HepG2 (cell line): ENCODE measurements around the gene UBE2O. TPM values are rescaled to one million over a fixed set of nuclear protein-coding genes. Genes with fewer than 3 reads are reported as not detected.

Experiments used
- CREB1 ChIP-seq, 2 experiments: fragments of 450-650 bp in 1 of 2; IDR thresholded peaks; 2 replicates each; pipeline ENCODE4 v1.6.1; 2016 to 2017; ENCODE audit warnings: control low read depth in 1 of 2, mild to moderate bottlenecking in 1 of 2, missing compliant biosample characterization in 1 of 2, missing genetic modification characterization in 1 of 2
- HINFP ChIP-seq: sonication (generic); formaldehyde crosslinking; IDR thresholded peaks from 2 replicates; pipeline ENCODE4 v1.4.0; 2020; ENCODE audit warnings: low read depth, mild to moderate bottlenecking, missing genetic modification reagents
- JUND ChIP-seq: sonication (generic); formaldehyde crosslinking; IDR thresholded peaks from 2 replicates; pipeline ENCODE4 v1.8.0; 2022; ENCODE audit warnings: mild to moderate bottlenecking, missing genetic modification reagents
- LCORL ChIP-seq, 2 experiments: fragments of 450-650 bp in 1 of 2; sonication (generic) in 1 of 2; formaldehyde crosslinking in 1 of 2; IDR thresholded peaks; 2 replicates each; pipeline versions ENCODE4 v1.5.0 to v1.6.1; 2017 to 2020; ENCODE audit warnings: antibody characterized with exemption in 1 of 2, missing genetic modification reagents in 1 of 2
- MAFK ChIP-seq, 2 experiments: IDR thresholded peaks in 1 of 2; conservative IDR thresholded peaks in 1 of 2; 2 replicates each; pipeline ENCODE4 v1.6.1; 2011; ENCODE audit warnings: improper control_type of control experiment in 2 of 2, low read length in 2 of 2
- MTA1 ChIP-seq: sonication (generic); formaldehyde crosslinking; IDR thresholded peaks from 2 replicates; pipeline ENCODE4 v1.4.0; 2020; ENCODE audit warnings: missing genetic modification reagents, mild to moderate bottlenecking, borderline replicate concordance
- RAD21 ChIP-seq: fragments of 450-650 bp; formaldehyde crosslinking; IDR thresholded peaks from 2 replicates; pipeline ENCODE4 v1.5.0; 2020; ENCODE audit warnings: mild to moderate bottlenecking
- RFX3 ChIP-seq: IDR thresholded peaks from 2 replicates; pipeline ENCODE4 v1.6.1; 2016; ENCODE audit warnings: missing biosample characterization, missing genetic modification reagents
- ZBTB3 ChIP-seq: sonication (generic); formaldehyde crosslinking; IDR thresholded peaks from 2 replicates; pipeline ENCODE4 v1.4.0; 2020; ENCODE audit warnings: low read depth, mild to moderate bottlenecking, moderate library complexity, missing genetic modification reagents, borderline replicate concordance
- ZKSCAN8 ChIP-seq: IDR thresholded peaks from 2 replicates; pipeline ENCODE4 v1.6.1; 2016; ENCODE audit warnings: borderline replicate concordance, missing genetic modification reagents, missing compliant biosample characterization
- ZNF230 ChIP-seq: sonication (generic); formaldehyde crosslinking; IDR thresholded peaks from 2 replicates; pipeline ENCODE4 v1.4.0; 2020; ENCODE audit warnings: mild to moderate bottlenecking, missing genetic modification reagents
- ZNF253 ChIP-seq: sonication (generic); formaldehyde crosslinking; IDR thresholded peaks from 2 replicates; pipeline ENCODE4 v1.8.0; 2022; ENCODE audit warnings: mild to moderate bottlenecking, missing genetic modification reagents, borderline replicate concordance
- ZNF343 ChIP-seq: sonication (generic); formaldehyde crosslinking; IDR thresholded peaks from 2 replicates; pipeline ENCODE4 v1.4.0; 2020; ENCODE audit warnings: mild to moderate bottlenecking, missing genetic modification reagents
- ZNF451 ChIP-seq: sonication (generic); formaldehyde crosslinking; IDR thresholded peaks from 2 replicates; pipeline ENCODE4 v1.5.0; 2020; ENCODE audit warnings: mild to moderate bottlenecking, missing genetic modification reagents
- ZNF484 ChIP-seq: sonication (generic); formaldehyde crosslinking; IDR thresholded peaks from 2 replicates; pipeline ENCODE4 v1.5.1; 2020; ENCODE audit warnings: mild to moderate bottlenecking, low read depth, missing genetic modification reagents, borderline replicate concordance
- ZNF567 ChIP-seq: sonication (generic); formaldehyde crosslinking; IDR thresholded peaks from 2 replicates; pipeline ENCODE4 v1.8.1; 2023; ENCODE audit warnings: mild to moderate bottlenecking, missing genetic modification reagents, borderline replicate concordance
- ZNF615 ChIP-seq: sonication (generic); formaldehyde crosslinking; IDR thresholded peaks from 2 replicates; pipeline ENCODE4 v1.5.0; 2020; ENCODE audit warnings: mild to moderate bottlenecking, missing genetic modification reagents, borderline replicate concordance
- ZNF780A ChIP-seq: sonication (generic); formaldehyde crosslinking; IDR thresholded peaks from 2 replicates; pipeline ENCODE4 v1.8.0; 2022; ENCODE audit warnings: mild to moderate bottlenecking, missing genetic modification reagents, moderate library complexity
- ZNF816 ChIP-seq: sonication (generic); formaldehyde crosslinking; IDR thresholded peaks from 2 replicates; pipeline ENCODE4 v1.8.0; 2022; ENCODE audit warnings: missing genetic modification reagents, mild to moderate bottlenecking, borderline replicate concordance
- polyA plus RNA-seq, 8 experiments: library from polyadenylated mRNA; depleted of rRNA in 3 of 8; stranded (reverse) in 7 of 8; unstranded in 1 of 8; fragments of >200 nt; fragmentation: Illumina TruSeq in 4 of 8; extraction: Trizol in 4 of 8; gene quantifications; 2 replicates each; pipeline versions ENCODE4 v1.2.1 to v1.2.3, GENCODE V29; 2011 to 2016; ENCODE audit warnings: low read depth in 4 of 8, missing spikeins in 1 of 8, mixed read lengths in 1 of 8; ENCODE audit not compliant: insufficient read depth in 1 of 8
- total RNA-seq, 5 experiments: library from RNA; depleted of rRNA; stranded (reverse); fragments of >200 nt; fragmentation: Illumina TruSeq; extraction: Trizol; gene quantifications; 2 replicates each; pipeline ENCODE4 v1.2.3, GENCODE V29; 2016; ENCODE audit warnings: low read depth in 1 of 5
- TF ChIP-seq, protein P1 (sequence below): sonication (generic); formaldehyde crosslinking; IDR thresholded peaks from 2 replicates; pipeline ENCODE4 v1.9.0; 2021; ENCODE audit warnings: missing genetic modification reagents, borderline replicate concordance
- TF ChIP-seq, protein P2 (sequence below): sonication (generic); formaldehyde crosslinking; IDR thresholded peaks from 2 replicates; pipeline ENCODE4; 2020; ENCODE audit warnings: missing genetic modification reagents, mild to moderate bottlenecking, borderline replicate concordance

UBE2O gene
- total and polyA plus RNA-seq, 2 of the 13 experiments (the other 11 are each of a cell fraction or from before 2014, with no cell fraction given): 21.5 to 23.5 TPM

GRCh38 chr17:76382803-76383545, 70.0 kb downstream of the UBE2O start (continued):
- TF ChIP-seq LCORL (IDR thresholded peaks at IDR 0.05) (no peak), LCORL (CRISPR knock-in tag; IDR thresholded peaks at IDR 0.05) (peak; percentile 75; the same call in 1 of the 2 replicates), ZNF615 (CRISPR knock-in tag) (no peak), ZNF253 (CRISPR knock-in tag) (peak; percentile 67), ZNF343 (CRISPR knock-in tag) (no peak; the same call in 1 of the 2 replicates), ZBTB3 (CRISPR knock-in tag) (no peak), ZNF567 (CRISPR knock-in tag) (no peak), JUND (CRISPR knock-in tag) (peak; percentile 92), RAD21 (CRISPR knock-in tag) (peak; percentile 67), ZNF230 (CRISPR knock-in tag) (no peak), MAFK (conservative IDR thresholded peaks at IDR 0.05 in 1 of 2, IDR thresholded peaks at IDR 0.05 in 1 of 2; ENCODE audit: low read length in 2 of 2) (no peak), RFX3 (CRISPR knock-in tag) (no peak), ZKSCAN8 (peak; percentile 67; the same call in 1 of the 2 replicates), ZNF484 (CRISPR knock-in tag) (no peak), HINFP (CRISPR knock-in tag) (no peak), ZNF780A (CRISPR knock-in tag) (no peak), MTA1 (peak; percentile 55; the same call in 1 of the 2 replicates), ZNF451 (CRISPR knock-in tag) (no peak; the same call in 1 of the 2 replicates), CREB1 (IDR thresholded peaks at IDR 0.05) (peak; percentile 67; the same call in 1 of the 2 replicates), CREB1 (CRISPR knock-in tag; IDR thresholded peaks at IDR 0.05) (no peak), ZNF816 (CRISPR knock-in tag) (no peak)
- TF ChIP-seq, protein P1, sequence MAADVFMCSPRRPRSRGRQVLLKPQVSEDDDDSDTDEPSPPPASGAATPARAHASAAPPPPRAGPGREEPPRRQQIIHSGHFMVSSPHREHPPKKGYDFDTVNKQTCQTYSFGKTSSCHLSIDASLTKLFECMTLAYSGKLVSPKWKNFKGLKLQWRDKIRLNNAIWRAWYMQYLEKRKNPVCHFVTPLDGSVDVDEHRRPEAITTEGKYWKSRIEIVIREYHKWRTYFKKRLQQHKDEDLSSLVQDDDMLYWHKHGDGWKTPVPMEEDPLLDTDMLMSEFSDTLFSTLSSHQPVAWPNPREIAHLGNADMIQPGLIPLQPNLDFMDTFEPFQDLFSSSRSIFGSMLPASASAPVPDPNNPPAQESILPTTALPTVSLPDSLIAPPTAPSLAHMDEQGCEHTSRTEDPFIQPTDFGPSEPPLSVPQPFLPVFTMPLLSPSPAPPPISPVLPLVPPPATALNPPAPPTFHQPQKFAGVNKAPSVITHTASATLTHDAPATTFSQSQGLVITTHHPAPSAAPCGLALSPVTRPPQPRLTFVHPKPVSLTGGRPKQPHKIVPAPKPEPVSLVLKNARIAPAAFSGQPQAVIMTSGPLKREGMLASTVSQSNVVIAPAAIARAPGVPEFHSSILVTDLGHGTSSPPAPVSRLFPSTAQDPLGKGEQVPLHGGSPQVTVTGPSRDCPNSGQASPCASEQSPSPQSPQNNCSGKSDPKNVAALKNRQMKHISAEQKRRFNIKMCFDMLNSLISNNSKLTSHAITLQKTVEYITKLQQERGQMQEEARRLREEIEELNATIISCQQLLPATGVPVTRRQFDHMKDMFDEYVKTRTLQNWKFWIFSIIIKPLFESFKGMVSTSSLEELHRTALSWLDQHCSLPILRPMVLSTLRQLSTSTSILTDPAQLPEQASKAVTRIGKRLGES (CRISPR knock-in tag): no peak
- TF ChIP-seq, protein P2, sequence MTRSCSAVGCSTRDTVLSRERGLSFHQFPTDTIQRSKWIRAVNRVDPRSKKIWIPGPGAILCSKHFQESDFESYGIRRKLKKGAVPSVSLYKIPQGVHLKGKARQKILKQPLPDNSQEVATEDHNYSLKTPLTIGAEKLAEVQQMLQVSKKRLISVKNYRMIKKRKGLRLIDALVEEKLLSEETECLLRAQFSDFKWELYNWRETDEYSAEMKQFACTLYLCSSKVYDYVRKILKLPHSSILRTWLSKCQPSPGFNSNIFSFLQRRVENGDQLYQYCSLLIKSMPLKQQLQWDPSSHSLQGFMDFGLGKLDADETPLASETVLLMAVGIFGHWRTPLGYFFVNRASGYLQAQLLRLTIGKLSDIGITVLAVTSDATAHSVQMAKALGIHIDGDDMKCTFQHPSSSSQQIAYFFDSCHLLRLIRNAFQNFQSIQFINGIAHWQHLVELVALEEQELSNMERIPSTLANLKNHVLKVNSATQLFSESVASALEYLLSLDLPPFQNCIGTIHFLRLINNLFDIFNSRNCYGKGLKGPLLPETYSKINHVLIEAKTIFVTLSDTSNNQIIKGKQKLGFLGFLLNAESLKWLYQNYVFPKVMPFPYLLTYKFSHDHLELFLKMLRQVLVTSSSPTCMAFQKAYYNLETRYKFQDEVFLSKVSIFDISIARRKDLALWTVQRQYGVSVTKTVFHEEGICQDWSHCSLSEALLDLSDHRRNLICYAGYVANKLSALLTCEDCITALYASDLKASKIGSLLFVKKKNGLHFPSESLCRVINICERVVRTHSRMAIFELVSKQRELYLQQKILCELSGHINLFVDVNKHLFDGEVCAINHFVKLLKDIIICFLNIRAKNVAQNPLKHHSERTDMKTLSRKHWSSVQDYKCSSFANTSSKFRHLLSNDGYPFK: no peak
